Ishikawa (cell line): Measurements from ENCODE around the gene ABTB2.

ENCODE experiments used
- CEBPB ChIP-seq: IDR thresholded peaks from 2 replicates; pipeline ENCODE4 v1.6.1; 2012
- FOXM1 ChIP-seq: IDR thresholded peaks from 2 replicates; pipeline ENCODE4 v1.6.1; 2012; ENCODE audit warnings: low read depth, borderline replicate concordance
- MAX ChIP-seq: IDR thresholded peaks from 2 replicates; pipeline ENCODE4 v1.6.1; 2012
- TAF1 ChIP-seq: IDR thresholded peaks from 2 replicates; pipeline ENCODE4 v1.6.1; 2012; ENCODE audit warnings: low read depth, mild to moderate bottlenecking
- YY1 ChIP-seq: IDR thresholded peaks from 2 replicates; pipeline ENCODE4 v1.6.1; 2012; ENCODE audit warnings: low read depth

GRCh38 chr11:34134765-34135164 is 223.0 kb downstream of the ABTB2 start:
- TF ChIP-seq TAF1 (no peak), YY1 (no peak), CEBPB (no peak), FOXM1 (no peak), MAX (no peak)
